ENCODE results near the gene FABP6.

- TF ChIP-seq CTCF (IDR thresholded peaks at IDR 0.05; ENCODE audit: poor library complexity) (no peak), EZH2 (IDR thresholded peaks at IDR 0.05; ENCODE audit: borderline replicate concordance) (no peak)
Measured at GRCh38 chr5:160266044-160266443, 36.7 kb downstream of the FABP6 start.
